ENCODE measurements around the gene BDH1. TPM values are rescaled to one million over a fixed set of nuclear protein-coding genes. Genes with fewer than 3 reads are reported as not detected.

Gene BDH1
- total RNA-seq, 2 donors from 2014 or later: 4.0 to 48.3 TPM

DNA sequence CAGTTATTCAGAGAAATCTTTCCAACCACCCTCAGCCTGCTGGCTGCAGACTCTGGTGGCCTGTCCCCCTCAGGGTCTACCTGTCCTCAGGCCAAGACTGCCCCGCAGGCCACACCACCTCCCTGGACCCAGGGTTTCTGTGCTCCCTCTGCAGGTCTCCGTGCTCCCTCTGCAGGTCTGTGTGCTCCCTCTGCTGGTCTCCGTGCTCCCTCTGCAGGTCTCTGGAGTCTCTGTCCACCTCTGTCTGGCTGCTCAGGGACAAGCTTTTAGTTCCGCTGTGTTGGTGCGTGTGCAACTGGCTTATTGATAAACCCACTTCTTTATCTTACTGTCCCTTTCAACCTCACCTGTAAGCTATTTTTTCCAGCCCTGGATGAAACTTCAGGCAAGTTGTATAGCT lies 30.1 kb downstream of the BDH1 start:
- no peak overlapping the region for H3K4me3 ChIP-seq
- no peak overlapping the region for H3K27ac ChIP-seq
- H3K27me3 ChIP-seq: no peaks in the 10 kb centered on the region
- no peaks in the 10 kb centered on the region for H3K36me3 ChIP-seq
- no peaks in the 10 kb centered on the region for H3K9me3 ChIP-seq
- no peak for DNase-seq (ENCODE audit: low spot score)
- no peaks in the 10 kb centered on the region for H3K4me1 ChIP-seq
- TF ChIP-seq, protein P1, sequence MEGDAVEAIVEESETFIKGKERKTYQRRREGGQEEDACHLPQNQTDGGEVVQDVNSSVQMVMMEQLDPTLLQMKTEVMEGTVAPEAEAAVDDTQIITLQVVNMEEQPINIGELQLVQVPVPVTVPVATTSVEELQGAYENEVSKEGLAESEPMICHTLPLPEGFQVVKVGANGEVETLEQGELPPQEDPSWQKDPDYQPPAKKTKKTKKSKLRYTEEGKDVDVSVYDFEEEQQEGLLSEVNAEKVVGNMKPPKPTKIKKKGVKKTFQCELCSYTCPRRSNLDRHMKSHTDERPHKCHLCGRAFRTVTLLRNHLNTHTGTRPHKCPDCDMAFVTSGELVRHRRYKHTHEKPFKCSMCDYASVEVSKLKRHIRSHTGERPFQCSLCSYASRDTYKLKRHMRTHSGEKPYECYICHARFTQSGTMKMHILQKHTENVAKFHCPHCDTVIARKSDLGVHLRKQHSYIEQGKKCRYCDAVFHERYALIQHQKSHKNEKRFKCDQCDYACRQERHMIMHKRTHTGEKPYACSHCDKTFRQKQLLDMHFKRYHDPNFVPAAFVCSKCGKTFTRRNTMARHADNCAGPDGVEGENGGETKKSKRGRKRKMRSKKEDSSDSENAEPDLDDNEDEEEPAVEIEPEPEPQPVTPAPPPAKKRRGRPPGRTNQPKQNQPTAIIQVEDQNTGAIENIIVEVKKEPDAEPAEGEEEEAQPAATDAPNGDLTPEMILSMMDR (IDR thresholded peaks at IDR 0.05): no peak

DNA sequence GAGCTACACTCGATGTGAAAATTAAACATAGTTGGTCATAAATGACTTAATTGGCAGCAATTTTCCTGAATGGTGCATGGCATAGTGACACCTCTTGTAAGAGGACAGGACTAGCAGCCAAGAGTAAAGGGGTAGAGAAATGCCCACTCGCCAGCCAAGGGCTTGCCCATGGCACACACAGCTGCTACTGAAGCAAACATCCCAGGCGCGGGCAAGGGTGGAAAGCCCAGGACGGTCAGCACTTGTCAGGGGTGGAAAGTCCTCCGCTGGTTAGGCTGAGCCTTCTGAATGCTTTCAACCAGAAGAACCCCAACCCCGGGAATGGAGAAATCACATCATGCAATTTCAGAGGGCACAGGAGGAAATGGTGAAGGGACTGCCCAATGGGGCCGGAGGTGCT lies 31.6 kb downstream of the BDH1 start:
- TF ChIP-seq, protein P1 (IDR thresholded peaks at IDR 0.05): no peak
- Histone ChIP-seq H3K9me3 (no peaks in the 10 kb centered on the region), H3K4me1 (no peaks in the 10 kb centered on the region), H3K4me3 (no peak overlapping the region), H3K27me3 (no peaks in the 10 kb centered on the region), H3K27ac (no peak overlapping the region), H3K36me3 (no peaks in the 10 kb centered on the region)
- DNase-seq (ENCODE audit: low spot score): no peak

DNA sequence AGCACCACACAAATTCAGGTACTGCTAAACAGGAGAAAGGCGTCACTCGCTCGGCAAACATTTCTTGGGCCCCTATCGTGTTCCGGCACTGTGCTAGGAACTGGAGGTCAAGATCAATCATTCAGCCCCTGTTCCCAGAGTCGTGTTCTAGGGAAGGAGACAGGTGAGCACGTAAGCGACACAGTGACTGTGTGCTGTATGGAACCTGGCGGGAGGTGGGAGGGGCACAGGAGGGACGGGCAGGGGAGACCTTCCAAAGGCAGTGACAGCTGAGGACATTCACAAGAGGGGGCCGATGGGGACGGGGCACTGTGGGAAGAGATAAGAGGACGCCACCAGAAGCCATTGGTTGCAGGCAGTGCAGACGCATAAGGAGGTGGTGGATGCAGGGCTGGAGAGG lies 32.2 kb downstream of the BDH1 start:
- Histone ChIP-seq H3K36me3 (no peaks in the 10 kb centered on the region), H3K27me3 (no peaks in the 10 kb centered on the region), H3K27ac (no peak overlapping the region), H3K4me1 (no peaks in the 10 kb centered on the region), H3K4me3 (no peak overlapping the region), H3K9me3 (no peaks in the 10 kb centered on the region)
- TF ChIP-seq, protein P1 (IDR thresholded peaks at IDR 0.05): no peak
- DNase-seq (ENCODE audit: low spot score): no peak

DNA sequence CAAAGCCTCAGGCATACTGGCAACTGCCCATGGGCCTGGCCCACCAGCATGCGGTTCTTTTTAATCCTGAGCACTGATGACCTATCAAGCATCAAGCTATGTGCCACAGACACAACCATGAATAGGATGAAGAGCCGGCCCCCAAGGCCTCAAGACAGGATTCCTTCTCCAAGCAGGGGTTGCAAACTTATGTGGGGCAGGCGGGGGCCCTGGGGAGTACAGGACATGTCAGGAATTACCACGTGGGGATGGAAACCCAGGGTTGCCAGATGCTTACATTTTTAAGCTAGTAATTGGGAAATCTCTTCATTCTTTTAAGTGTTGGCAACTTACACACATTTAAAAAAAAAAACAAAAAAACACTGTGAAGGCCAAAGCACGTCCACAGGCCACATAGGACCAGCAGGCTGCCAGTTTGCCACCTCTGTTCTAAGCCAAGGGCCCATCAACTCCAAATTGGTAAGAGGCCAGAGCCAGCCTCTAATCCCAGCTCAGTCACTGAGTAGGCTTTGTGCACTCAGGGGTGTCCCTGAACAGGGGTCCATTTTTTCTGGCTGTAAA lies 32.8 kb downstream of the BDH1 start:
- Histone ChIP-seq H3K4me1 (no peaks in the 10 kb centered on the region), H3K4me3 (no peak overlapping the region), H3K27ac (no peak overlapping the region), H3K9me3 (no peaks in the 10 kb centered on the region), H3K36me3 (no peaks in the 10 kb centered on the region), H3K27me3 (no peaks in the 10 kb centered on the region)
- TF ChIP-seq, protein P1 (IDR thresholded peaks at IDR 0.05): no peak
- no peak for DNase-seq (ENCODE audit: low spot score)

DNA sequence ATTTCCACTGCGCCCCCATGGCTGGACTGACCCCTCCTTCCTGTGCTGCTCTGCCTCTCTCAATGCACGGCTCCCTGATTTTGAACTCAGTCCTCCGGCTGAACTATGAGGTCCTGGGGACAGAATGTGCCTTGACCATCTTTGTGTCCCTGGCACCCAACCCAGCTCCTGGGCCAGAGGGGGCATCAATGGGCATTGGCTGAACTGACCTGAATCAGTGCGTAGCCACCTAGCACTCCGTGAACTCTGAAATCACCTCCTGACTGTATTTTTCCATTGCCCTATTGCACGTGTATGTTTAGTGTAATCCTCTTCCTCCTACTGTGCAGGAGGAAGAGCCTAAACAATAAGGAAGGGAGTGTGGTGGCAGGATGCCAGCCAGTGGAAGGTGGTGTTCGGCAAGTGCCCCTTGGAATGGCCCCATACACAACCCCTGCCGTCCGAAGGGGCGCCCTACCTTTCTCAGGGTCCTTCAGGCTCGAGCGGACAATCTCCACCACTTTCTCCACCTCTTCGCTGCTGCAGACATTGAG lies 33.5 kb downstream of the BDH1 start:
- TF ChIP-seq, protein P1 (IDR thresholded peaks at IDR 0.05): no peak
- Histone ChIP-seq H3K36me3 (no peaks in the 10 kb centered on the region), H3K9me3 (no peaks in the 10 kb centered on the region), H3K27ac (no peak overlapping the region), H3K4me1 (no peaks in the 10 kb centered on the region), H3K27me3 (no peaks in the 10 kb centered on the region), H3K4me3 (no peak overlapping the region)
- DNase-seq (ENCODE audit: low spot score): no peak

Data from right atrium auricular region (tissue), 2 donors.